ENCODE results near the gene IPO5. TPM values are rescaled to one million over a fixed set of nuclear protein-coding genes. Genes with fewer than 3 reads are reported as not detected.

Gene IPO5
- total and polyA plus RNA-seq, 2 of the 8 experiments (the other 6 are each of a cell fraction or from before 2014, with no cell fraction given) = 143 to 410 TPM

- H2AFZ ChIP-seq (ENCODE audit: low read length) = no peak overlapping the region
- H2BK12ac ChIP-seq (ENCODE audit: low read depth, low read length) = no peak overlapping the region
- H4K20me1 ChIP-seq (replicated peaks in 1 of 2; ENCODE audit: control insufficient read depth in 1 of 2, insufficient read depth in 2 of 2, low read length in 2 of 2) = no peaks in the 10 kb centered on the region
- H2BK15ac ChIP-seq (ENCODE audit: low read length) = no peak overlapping the region
- no peak overlapping the region for H3K9ac ChIP-seq (replicated peaks in 1 of 4; ENCODE audit: extremely low read depth in 1 of 4, low read depth in 3 of 4, low read length in 3 of 4)
- no peak overlapping the region for H2BK5ac ChIP-seq (ENCODE audit: low read depth, low read length)
- no peak overlapping the region for H3K14ac ChIP-seq (ENCODE audit: insufficient read length)
- H2BK120ac ChIP-seq (replicated peaks; ENCODE audit: low read depth, low read length) = no peak overlapping the region
- H3K4me1 ChIP-seq (replicated peaks in 1 of 4; ENCODE audit: control insufficient read depth in 3 of 4, insufficient read depth in 4 of 4, low read length in 3 of 4) = no peaks in the 10 kb centered on the region
- no peaks in the 10 kb centered on the region for H3K23me2 ChIP-seq (ENCODE audit: low read depth, low read length)
- no peaks in the 10 kb centered on the region for H3K36me3 ChIP-seq (ENCODE audit: control insufficient read depth in 2 of 4, insufficient read depth in 4 of 4, low read length in 3 of 4)
- H3K79me2 ChIP-seq (ENCODE audit: control insufficient read depth in 1 of 2, insufficient read depth in 2 of 2, low read length in 2 of 2) = no peaks in the 10 kb centered on the region
- H3K9me3 ChIP-seq (ENCODE audit: insufficient read depth in 2 of 2, low read depth in 1 of 2, low read length in 1 of 2) = peaks cover 0 to 4% of the 10 kb centered on the region in 2 experiments; a peak in 1 of 4 replicates
- H3K56ac ChIP-seq (replicated peaks; ENCODE audit: insufficient read length, low read depth, low read length) = no peak overlapping the region
- no peak overlapping the region for H3K18ac ChIP-seq (ENCODE audit: extremely low read depth, low read length)
- no peak overlapping the region for H3K4me3 ChIP-seq (ENCODE audit: extremely low read depth in 1 of 4, insufficient read depth in 2 of 4, low read depth in 3 of 4, low read length in 4 of 4)
- no peak overlapping the region for H3K4ac ChIP-seq (replicated peaks; ENCODE audit: insufficient read length, low read depth, low read length)
- DNase-seq (ENCODE audit: low read depth in 1 of 2, low spot score in 2 of 2) = no peak
- POLR2A ChIA-PET (ENCODE audit: partially characterized antibody) = no interaction called here
- H3K4me2 ChIP-seq (ENCODE audit: insufficient read depth in 1 of 2, low read depth in 2 of 2, low read length in 2 of 2) = no peak overlapping the region
- H2BK20ac ChIP-seq (ENCODE audit: low read length) = no peak overlapping the region
- no peaks in the 10 kb centered on the region for H3K27me3 ChIP-seq (replicated peaks in 1 of 4; ENCODE audit: control insufficient read depth in 3 of 4, extremely low read depth in 1 of 4, insufficient read depth in 3 of 4, low read length in 3 of 4)
- no peak overlapping the region for H3K23ac ChIP-seq (ENCODE audit: insufficient read length)
- FAIRE-seq = no peak
- no peak overlapping the region for H3K27ac ChIP-seq (ENCODE audit: low read depth, low read length)
- no peaks in the 10 kb centered on the region for H3K79me1 ChIP-seq (ENCODE audit: low read depth, low read length)
- WGBS, 2 experiments (ENCODE audit: extremely low coverage in 1 of 2, insufficient coverage in 1 of 2, insufficient read length in 1 of 2, insufficient replicate concordance in 2 of 2, low coverage in 1 of 2, low lambda C conversion rate in 2 of 2, missing lambda C conversion rate in 1 of 2) = 93% methylated on average over 3 of the region's 3 CpGs; no CpG with 5 or more reads in 1 of the 2 experiments
- H2AK5ac ChIP-seq (ENCODE audit: low read depth, low read length) = no peak overlapping the region
- H4K91ac ChIP-seq (replicated peaks; ENCODE audit: insufficient read length, low read length) = no peak overlapping the region
- no peak overlapping the region for H4K8ac ChIP-seq (ENCODE audit: extremely low read depth, insufficient read depth, low read length)
- H4K5ac ChIP-seq (ENCODE audit: insufficient read length, low read depth, low read length) = no peak overlapping the region
- CTCF ChIA-PET (ENCODE audit: partially characterized antibody) = interaction anchor here (1.7 kb wide), 1 partner anchor 90 kb away, joined by 3 read pairs; no protein-coding TSS in a partner anchor
- no peak for TF ChIP-seq POLR2AphosphoS5 (IDR thresholded peaks at IDR 0.05; ENCODE audit: low read depth, low read length)
- TF ChIP-seq KDM1A (IDR thresholded peaks at IDR 0.05; ENCODE audit: borderline replicate concordance, low read length) = no peak
- TF ChIP-seq TAF7 (optimal IDR thresholded peaks at IDR 0.05; ENCODE audit: borderline replicate concordance, low read depth, low read length) = no peak
Observed at GRCh38 chr13:97946951-97947588, 6.4 kb upstream of the IPO5 start.
